Stimulated activated CD8-positive, alpha-beta memory T cell treated with anti-CD3 and anti-CD28 coated beads, Interleukin-15, amount 100 ng/mL, for 1 hour (primary cell): ENCODE measurements around the gene PDGFA.

Experiments
- DNase-seq: peaks from one replicate; pipeline ENCODE4 v3.0.0-alpha.2; 2020; ENCODE audit warnings: low read depth

PDGFA gene

DNA sequence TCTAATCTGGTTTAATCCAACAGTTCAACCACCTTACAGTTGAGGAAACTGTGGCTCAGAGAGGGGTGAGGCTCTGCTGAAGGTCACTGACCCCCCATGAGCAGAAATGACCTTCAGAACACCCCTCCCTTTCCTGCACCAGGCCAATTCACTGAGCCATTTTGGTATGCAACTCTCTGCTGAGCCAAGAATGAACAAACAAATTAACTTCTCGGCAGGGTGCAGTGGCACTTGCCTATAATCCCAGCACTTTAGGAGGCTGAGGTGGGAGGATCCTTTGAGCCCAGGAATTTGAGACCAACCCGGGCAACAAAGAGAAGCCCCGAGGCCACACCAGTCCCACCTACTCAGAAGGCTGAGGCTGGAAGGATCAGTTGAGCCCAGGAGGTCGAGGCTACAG lies 29.8 kb downstream of the PDGFA start:
- no peak for DNase-seq

- DNase-seq: no peak
These were observed 33.4 kb downstream of the PDGFA start for GRCh38 chr7:486216-486743.

DNA sequence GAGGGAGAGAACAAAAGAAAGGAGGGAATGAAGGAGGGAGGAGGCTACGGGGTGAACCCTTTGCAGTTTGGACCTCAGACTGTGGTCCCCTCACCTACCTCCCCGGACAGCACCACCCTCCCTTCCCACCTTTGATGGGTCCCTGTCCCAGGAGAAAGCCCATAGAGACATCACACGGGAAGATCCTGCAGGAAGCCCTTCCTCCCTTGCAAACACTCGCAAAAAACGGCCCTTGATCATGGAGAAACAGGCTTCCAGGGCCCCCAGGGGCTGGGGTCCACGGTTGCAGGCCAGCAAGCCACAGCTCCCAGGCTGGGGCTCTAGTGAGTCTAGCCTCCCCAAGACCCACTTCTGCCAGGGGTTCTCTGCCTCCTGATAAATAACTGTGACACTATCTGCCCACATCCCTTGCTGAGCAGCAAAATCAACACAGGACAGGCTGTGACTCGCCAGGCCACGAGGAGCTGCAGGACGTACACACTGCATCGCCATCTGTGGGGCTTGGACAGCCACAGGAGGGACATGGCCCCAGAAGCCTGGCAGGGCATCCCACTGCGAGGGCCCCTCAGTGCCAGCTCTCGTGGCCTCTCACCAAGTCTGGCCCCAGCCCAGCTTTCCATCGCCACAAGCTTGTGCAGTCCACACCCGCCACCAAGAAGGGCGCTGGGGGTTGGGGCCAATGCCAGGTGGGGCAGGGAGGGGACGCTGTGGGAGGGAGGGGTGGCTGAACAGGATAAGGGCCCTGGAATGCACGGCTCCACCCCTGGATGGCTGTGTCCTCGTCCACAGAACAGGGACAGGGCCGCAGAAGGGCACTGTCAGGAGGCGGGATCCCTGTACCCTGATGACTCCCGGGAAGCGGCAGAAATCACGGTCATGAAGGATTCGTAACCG lies 34.2 kb downstream of the PDGFA start:
- DNase-seq: no peak

GRCh38 chr7:484356-485101 lies 35.1 kb downstream of the PDGFA start:
- DNase-seq: no peak

DNA sequence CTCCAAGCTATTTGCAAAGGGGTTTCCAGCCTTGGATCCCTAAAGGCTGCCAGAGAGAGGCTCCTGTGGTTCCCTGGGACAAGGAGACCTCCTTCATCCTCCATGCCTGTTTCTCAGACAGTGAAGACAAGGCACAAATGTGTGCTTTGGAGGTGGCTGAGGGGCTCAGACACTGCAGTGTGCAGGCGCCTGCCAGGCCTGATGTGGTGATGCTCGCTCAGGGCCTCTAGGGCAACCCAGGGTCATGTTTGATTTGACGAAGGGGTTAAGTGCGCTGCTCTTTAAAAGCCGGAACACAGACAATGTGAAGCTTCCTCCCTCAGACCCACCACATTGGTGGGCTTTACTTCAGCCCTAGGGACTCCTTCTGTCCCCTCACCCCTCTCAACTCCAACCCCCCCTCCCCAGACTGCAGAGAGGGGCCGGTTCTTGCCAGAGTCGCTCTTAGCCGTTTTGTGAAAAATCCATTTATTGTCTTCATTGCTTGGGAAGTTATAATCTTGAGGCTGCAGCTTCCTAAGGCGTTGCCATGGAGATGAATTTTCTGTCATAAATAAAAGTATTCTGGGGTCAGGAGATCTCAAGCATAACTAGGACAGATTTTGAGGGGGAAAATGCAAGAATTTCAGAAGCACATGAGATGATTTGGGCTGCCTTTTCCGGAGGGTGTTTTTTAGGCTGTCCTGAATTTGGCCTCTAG lies 35.8 kb downstream of the PDGFA start:
- DNase-seq: no peak

GRCh38 chr7:482521-483083 lies 37.0 kb downstream of the PDGFA start:
- DNase-seq: no peak

- DNase-seq: no peak
These were observed 38.3 kb downstream of the PDGFA start for GRCh38 chr7:481219-481930.

GRCh38 chr7:480531-481218 lies 39.0 kb downstream of the PDGFA start:
- no peak for DNase-seq

GRCh38 chr7:479948-480499 lies 39.6 kb downstream of the PDGFA start:
- DNase-seq: no peak

GRCh38 chr7:479115-479947 lies 40.3 kb downstream of the PDGFA start:
- DNase-seq: no peak

DNA sequence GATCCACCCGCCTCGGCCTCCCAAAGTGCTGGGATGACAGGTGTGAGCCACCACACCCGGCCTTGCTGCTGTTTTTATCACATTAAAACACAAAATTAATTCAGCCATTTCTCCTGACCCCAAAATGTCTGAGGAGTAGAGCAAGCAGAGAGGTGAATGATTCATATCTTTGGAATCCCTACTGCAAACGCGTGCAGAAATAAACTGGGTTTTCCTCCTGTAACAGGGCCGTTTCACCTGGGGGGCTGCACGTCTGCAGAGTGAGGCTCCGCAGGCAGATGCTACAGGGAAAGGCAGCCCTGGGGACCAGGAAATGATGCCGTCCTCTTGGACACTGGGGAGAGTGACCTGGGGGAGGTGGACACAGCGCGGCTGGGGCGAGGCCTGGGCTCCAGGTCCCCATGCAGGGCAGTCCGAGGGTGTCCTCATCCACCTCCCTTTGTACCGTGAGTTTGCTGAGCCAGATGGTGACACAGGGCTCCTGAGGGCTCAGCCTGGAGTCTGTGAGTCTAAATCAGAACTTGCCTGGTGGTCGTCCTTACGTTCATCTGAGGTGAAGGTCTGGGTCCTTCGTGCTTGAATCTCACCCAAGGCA lies 41.9 kb downstream of the PDGFA start:
- no peak for DNase-seq

- no peak for DNase-seq
These were observed 42.8 kb downstream of the PDGFA start for GRCh38 chr7:476736-477360.

GRCh38 chr7:475951-476441 lies 43.6 kb downstream of the PDGFA start:
- DNase-seq: no peak

GRCh38 chr7:475425-475728 lies 44.3 kb downstream of the PDGFA start:
- no peak for DNase-seq

DNA sequence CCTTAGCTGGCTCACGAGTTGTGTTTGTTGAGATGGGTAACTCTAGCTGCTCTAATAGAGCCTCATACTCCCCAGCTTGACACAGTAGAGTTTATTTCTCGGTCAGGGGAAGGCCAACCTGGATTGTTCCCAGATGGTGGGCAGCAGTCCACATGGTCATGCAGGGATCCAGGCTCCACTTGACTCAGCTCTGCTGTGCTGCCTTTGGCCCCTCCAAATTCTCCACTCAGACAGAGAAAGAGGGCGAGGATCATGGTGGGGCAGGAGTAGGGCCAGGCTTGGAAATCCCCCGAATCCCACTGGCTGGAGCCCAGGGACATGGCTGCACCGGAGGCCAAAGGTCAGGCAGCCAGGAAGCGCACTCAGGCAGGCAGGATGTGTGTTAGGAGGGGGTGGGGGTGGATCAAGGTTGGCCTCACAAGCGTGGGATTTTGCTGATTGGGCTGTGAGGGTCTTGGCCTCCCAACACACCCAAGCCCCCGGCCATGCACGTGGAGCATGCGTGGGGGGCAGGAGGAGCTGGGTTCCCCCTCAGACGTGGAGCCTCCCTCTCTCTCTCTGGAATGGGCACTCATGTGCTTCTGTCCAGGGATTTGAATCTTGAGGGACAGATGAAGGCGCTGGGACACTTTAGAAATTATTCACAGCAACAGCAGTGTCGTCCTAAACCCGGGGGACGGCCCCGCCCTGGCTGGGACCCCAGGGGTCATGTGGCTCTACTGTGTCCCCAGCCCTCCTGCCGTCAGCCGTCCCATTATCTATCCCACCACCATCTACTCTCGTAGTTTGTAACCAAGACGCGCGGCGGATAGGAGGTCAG lies 44.8 kb downstream of the PDGFA start:
- DNase-seq: no peak

DNA sequence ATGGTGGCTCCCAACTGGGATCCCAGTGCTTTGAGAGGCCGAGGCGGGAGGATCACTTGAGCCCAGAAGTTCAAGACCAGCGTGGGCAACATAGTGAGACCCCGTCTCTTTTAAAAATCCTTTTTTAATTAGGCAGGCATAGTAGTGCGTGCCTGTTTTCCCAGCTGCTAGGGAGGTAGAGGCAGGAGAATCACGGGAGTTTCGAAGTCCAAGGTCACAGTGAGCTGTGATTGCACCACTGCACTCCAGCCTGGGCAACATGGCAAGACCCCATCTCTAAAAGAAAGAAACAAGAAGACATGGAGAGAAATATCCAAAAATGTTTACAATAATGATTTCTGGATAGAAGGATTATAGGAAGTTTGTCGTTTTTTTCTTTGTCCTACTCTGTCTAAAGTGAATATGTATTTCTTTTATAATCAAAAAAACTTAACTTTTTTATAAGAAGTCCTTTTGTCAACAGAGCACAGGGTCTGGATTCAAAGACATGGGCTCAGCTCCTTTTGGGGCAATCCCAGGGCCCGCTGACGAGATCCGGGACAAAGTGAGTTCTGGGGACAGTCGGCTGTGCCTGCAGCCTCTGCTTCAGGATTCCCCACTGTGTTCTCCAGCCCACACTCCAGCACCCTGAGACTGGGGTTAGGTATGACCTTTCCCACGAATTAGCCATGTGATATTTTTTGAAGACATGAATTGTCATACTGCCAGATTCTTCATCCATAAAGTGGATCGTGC lies 45.6 kb downstream of the PDGFA start:
- DNase-seq: no peak

DNA sequence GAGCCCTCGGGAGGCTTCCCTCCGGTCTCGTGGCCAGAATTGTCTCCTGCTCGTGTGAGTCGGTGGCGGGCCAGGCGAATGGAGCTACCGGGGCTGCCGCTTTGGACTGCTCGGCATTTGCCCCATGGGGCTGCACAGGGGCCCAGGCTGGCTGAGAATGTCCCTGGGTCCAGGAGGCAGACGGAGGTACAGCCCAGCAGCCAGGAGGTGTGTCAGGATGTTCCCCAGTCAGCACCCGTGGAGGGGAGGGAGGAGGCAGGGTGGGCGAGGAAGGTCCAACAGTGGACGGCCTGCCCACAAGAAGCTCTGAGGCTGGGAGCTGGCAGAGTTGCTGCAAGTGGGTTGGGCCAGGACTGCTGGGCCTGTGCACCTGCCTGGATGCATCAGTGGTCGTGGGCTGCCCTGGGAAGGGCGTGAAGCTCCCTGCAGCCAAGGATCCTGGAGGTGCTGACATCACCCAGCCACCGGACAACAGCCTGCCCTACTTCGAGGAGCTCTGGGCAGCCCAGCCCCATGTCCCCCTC lies 46.4 kb downstream of the PDGFA start:
- no peak for DNase-seq
